K562 (cell line): Measurements from ENCODE around the gene ATXN1.

Source experiments
- BHLHE40 ChIP-seq: IDR thresholded peaks from 2 replicates; pipeline ENCODE4 v1.6.1; 2011; ENCODE audit warnings: low read length, improper control_type of control experiment
- CREM ChIP-seq: IDR thresholded peaks from 2 replicates; pipeline ENCODE4 v1.6.1; 2014; ENCODE audit warnings: antibody characterized with exemption, low read depth
- HDAC1 ChIP-seq, 2 experiments: fragments of 450-650 bp; IDR thresholded peaks; 2 replicates each; pipeline ENCODE4 v1.6.1; 2016 to 2017; ENCODE audit warnings: inconsistent platforms in 1 of 2, mild to moderate bottlenecking in 1 of 2, moderate library complexity in 1 of 2
- MXI1 ChIP-seq: IDR thresholded peaks from 2 replicates; pipeline ENCODE4 v1.6.1; 2011; ENCODE audit warnings: low read depth, mild to moderate bottlenecking, improper control_type of control experiment, low read length
- POU5F1 ChIP-seq: fragments of 150-350 bp; IDR thresholded peaks from 2 replicates; pipeline ENCODE4 v1.6.1; 2014; ENCODE audit warnings: borderline replicate concordance, low read length, low read depth, mild to moderate bottlenecking; ENCODE audit not compliant: partially characterized antibody
- RBM34 ChIP-seq: fragments of 200-400 bp; formaldehyde crosslinking; IDR thresholded peaks from 2 replicates; pipeline ENCODE4 v1.6.1; 2018; ENCODE audit warnings: low read length, borderline replicate concordance; ENCODE audit not compliant: insufficient read depth
- SIN3A ChIP-seq, 2 experiments: fragments of 150-350 bp in 1 of 2; IDR thresholded peaks; 2 replicates each; pipeline ENCODE4 v1.6.1; 2011 to 2016; ENCODE audit warnings: borderline replicate concordance in 2 of 2, low read depth in 2 of 2, low read length in 2 of 2, mild to moderate bottlenecking in 2 of 2, moderate library complexity in 2 of 2; ENCODE audit not compliant: control insufficient read depth in 1 of 2
- TEAD4 ChIP-seq, 2 experiments: sonication (generic) in 1 of 2; formaldehyde crosslinking in 1 of 2; IDR thresholded peaks; 2 replicates each; pipeline versions ENCODE4 v1.6.1 to v1.8.0; 2012 to 2022; ENCODE audit warnings: borderline replicate concordance in 1 of 2, inconsistent platforms in 1 of 2, low read length in 1 of 2, mild to moderate bottlenecking in 1 of 2, missing genetic modification reagents in 1 of 2
- ZFX ChIP-seq: sonication (generic); formaldehyde crosslinking; IDR thresholded peaks from 2 replicates; pipeline ENCODE4 v1.8.0; 2022; ENCODE audit warnings: mild to moderate bottlenecking, missing genetic modification reagents, moderate library complexity
- ZNF184 ChIP-seq: sonication (generic); formaldehyde crosslinking; IDR thresholded peaks from 2 replicates; pipeline ENCODE4 v1.5.0; 2020; ENCODE audit warnings: missing genetic modification reagents
- ZNF76 ChIP-seq: fragments of 250-450 bp; sonication (Bioruptor Pico); IDR thresholded peaks from 2 replicates; pipeline ENCODE4 v1.4.0; 2020; ENCODE audit warnings: mild to moderate bottlenecking, moderate library complexity, borderline replicate concordance
- TF ChIP-seq, protein P1 (sequence below), 3 experiments: IDR thresholded peaks in 2 of 3; conservative IDR thresholded peaks in 1 of 3; 2 replicates each; pipeline ENCODE4 v1.5.1; 2011 to 2012; ENCODE audit warnings: low read length in 3 of 3, mild to moderate bottlenecking in 3 of 3, control low read depth in 2 of 3, improper control_type of control experiment in 1 of 3, inconsistent platforms in 1 of 3, low read depth in 1 of 3, mixed read lengths in 1 of 3, moderate library complexity in 1 of 3; ENCODE audit not compliant: insufficient read depth in 2 of 3
- TF ChIP-seq, protein P2 (sequence below): fragments of 450-650 bp; formaldehyde crosslinking; IDR thresholded peaks from 2 replicates; pipeline ENCODE4 v1.4.0; 2020; ENCODE audit warnings: mild to moderate bottlenecking, moderate library complexity

- TF ChIP-seq ZNF76, result no peak
- TF ChIP-seq HDAC1 (IDR thresholded peaks at IDR 0.05), result no peak
- no peak for TF ChIP-seq MXI1
- no peak for TF ChIP-seq CREM
- TF ChIP-seq, protein P1, sequence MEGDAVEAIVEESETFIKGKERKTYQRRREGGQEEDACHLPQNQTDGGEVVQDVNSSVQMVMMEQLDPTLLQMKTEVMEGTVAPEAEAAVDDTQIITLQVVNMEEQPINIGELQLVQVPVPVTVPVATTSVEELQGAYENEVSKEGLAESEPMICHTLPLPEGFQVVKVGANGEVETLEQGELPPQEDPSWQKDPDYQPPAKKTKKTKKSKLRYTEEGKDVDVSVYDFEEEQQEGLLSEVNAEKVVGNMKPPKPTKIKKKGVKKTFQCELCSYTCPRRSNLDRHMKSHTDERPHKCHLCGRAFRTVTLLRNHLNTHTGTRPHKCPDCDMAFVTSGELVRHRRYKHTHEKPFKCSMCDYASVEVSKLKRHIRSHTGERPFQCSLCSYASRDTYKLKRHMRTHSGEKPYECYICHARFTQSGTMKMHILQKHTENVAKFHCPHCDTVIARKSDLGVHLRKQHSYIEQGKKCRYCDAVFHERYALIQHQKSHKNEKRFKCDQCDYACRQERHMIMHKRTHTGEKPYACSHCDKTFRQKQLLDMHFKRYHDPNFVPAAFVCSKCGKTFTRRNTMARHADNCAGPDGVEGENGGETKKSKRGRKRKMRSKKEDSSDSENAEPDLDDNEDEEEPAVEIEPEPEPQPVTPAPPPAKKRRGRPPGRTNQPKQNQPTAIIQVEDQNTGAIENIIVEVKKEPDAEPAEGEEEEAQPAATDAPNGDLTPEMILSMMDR (IDR thresholded peaks at IDR 0.05 in 2 of 3, conservative IDR thresholded peaks at IDR 0.05 in 1 of 3; ENCODE audit: insufficient read depth in 2 of 3, low read depth in 1 of 3, low read length in 3 of 3), result no peak
- no peak for TF ChIP-seq TEAD4 (IDR thresholded peaks at IDR 0.05; ENCODE audit: low read length)
- no peak for TF ChIP-seq TEAD4 (CRISPR knock-in tag; IDR thresholded peaks at IDR 0.05; ENCODE audit: borderline replicate concordance)
- no peak for TF ChIP-seq ZNF184
- TF ChIP-seq SIN3A (IDR thresholded peaks at IDR 0.05; ENCODE audit: borderline replicate concordance in 2 of 2, control insufficient read depth in 1 of 2, low read depth in 2 of 2, low read length in 2 of 2), result no peak
- TF ChIP-seq ZFX (CRISPR knock-in tag), result no peak
- no peak for TF ChIP-seq RBM34
- no peak for TF ChIP-seq POU5F1
- TF ChIP-seq, protein P2, sequence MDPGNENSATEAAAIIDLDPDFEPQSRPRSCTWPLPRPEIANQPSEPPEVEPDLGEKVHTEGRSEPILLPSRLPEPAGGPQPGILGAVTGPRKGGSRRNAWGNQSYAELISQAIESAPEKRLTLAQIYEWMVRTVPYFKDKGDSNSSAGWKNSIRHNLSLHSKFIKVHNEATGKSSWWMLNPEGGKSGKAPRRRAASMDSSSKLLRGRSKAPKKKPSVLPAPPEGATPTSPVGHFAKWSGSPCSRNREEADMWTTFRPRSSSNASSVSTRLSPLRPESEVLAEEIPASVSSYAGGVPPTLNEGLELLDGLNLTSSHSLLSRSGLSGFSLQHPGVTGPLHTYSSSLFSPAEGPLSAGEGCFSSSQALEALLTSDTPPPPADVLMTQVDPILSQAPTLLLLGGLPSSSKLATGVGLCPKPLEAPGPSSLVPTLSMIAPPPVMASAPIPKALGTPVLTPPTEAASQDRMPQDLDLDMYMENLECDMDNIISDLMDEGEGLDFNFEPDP (CRISPR knock-in tag), result no peak
- no peak for TF ChIP-seq BHLHE40
These were observed 129.2 kb downstream of the ATXN1 start for GRCh38 chr6:16632101-16632500.
